ENCODE measurements around the gene PTPRM. TPM values are rescaled to one million over a fixed set of nuclear protein-coding genes. Genes with fewer than 3 reads are reported as not detected.

The PTPRM gene
- total RNA-seq, 1 experiment from 2014 or later = 100.0 TPM

GRCh38 chr18:8358033-8358765 is 791.1 kb downstream of the PTPRM start:
- no peak overlapping the region for H3K4me3 Mint-ChIP-seq (ENCODE audit: unreplicated experiment)
- DNase-seq = no peak
- BruUV-seq (replicated peaks) = no TSS peak
- intact Hi-C loops (cut with micrococcal nuclease; ENCODE audit: unreplicated experiment) = no loop called here
- CTCF ChIA-PET = no interaction called here
- peaks cover 5% of the 10 kb centered on the region for H3K4me1 Mint-ChIP-seq (ENCODE audit: low read depth, unreplicated experiment)
- no peaks in the 10 kb centered on the region for H3K9me3 ChIP-seq
- no peaks in the 10 kb centered on the region for H3K27me3 Mint-ChIP-seq (ENCODE audit: insufficient read depth, unreplicated experiment)
- no peak for TF ChIP-seq CTCF (IDR thresholded peaks at IDR 0.05; ENCODE audit: insufficient read depth in 1 of 2, low read depth in 1 of 2, low read length in 1 of 2, severe bottlenecking in 1 of 2, unreplicated experiment in 1 of 2)
- POLR2A ChIA-PET = no interaction called here
- peaks cover 12% of the 10 kb centered on the region for H3K36me3 Mint-ChIP-seq (ENCODE audit: insufficient read depth, unreplicated experiment)
- no peak overlapping the region for H3K4me3 ChIP-seq (ENCODE audit: low read depth, low read length)
- no peaks in the 10 kb centered on the region; the same call in none of the 2 replicates for H3K36me3 ChIP-seq (ENCODE audit: control insufficient read depth, insufficient read depth, low read length)
- no peak overlapping the region for H3K27ac Mint-ChIP-seq (ENCODE audit: unreplicated experiment)
- peaks cover 14% of the 10 kb centered on the region; the same call in 1 of the 2 replicates for H3K4me1 ChIP-seq
- no peaks in the 10 kb centered on the region for H3K27me3 ChIP-seq (replicated peaks; ENCODE audit: control insufficient read depth, insufficient read depth, low read length)
- no peaks in the 10 kb centered on the region for H3K9me3 Mint-ChIP-seq (ENCODE audit: unreplicated experiment)

GRCh38 chr18:8359076-8359475 is 792.0 kb downstream of the PTPRM start:
- H3K4me3 Mint-ChIP-seq (ENCODE audit: unreplicated experiment) = no peak overlapping the region
- POLR2A ChIA-PET = no interaction called here

GRCh38 chr18:8359481-8359880 is 792.4 kb downstream of the PTPRM start:
- H3K4me1 Mint-ChIP-seq (ENCODE audit: low read depth, unreplicated experiment) = no peaks in the 10 kb centered on the region
- no peaks in the 10 kb centered on the region; the same call in 1 of the 2 replicates for H3K36me3 ChIP-seq (ENCODE audit: control insufficient read depth, insufficient read depth, low read length)
- ChIA-PET POLR2A (no interaction called here), CTCF (interaction anchor here (0.7 kb wide), 1 partner anchor 64 kb away, joined by 3 read pairs; no protein-coding TSS in a partner anchor)
- intact Hi-C loops (cut with micrococcal nuclease; ENCODE audit: unreplicated experiment) = no loop called here
- no peaks in the 10 kb centered on the region for H3K27me3 Mint-ChIP-seq (ENCODE audit: insufficient read depth, unreplicated experiment)
- no peak overlapping the region for H3K4me3 Mint-ChIP-seq (ENCODE audit: unreplicated experiment)
- H3K9me3 Mint-ChIP-seq (ENCODE audit: unreplicated experiment) = no peaks in the 10 kb centered on the region
- no peak overlapping the region for H3K27ac Mint-ChIP-seq (ENCODE audit: unreplicated experiment)
- no peak for DNase-seq
- no peak overlapping the region for H3K4me3 ChIP-seq (ENCODE audit: low read depth, low read length)
- 0 out of 2 replicates have a peak, but pooled peaks cover 4% of the 10 kb centered on the region for H3K4me1 ChIP-seq
- H3K9me3 ChIP-seq = no peaks in the 10 kb centered on the region
- no TSS peak for BruUV-seq (replicated peaks)
- TF ChIP-seq CTCF (IDR thresholded peaks at IDR 0.05; ENCODE audit: insufficient read depth in 1 of 2, low read depth in 1 of 2, low read length in 1 of 2, severe bottlenecking in 1 of 2, unreplicated experiment in 1 of 2) = no peak
- peaks cover 12% of the 10 kb centered on the region for H3K36me3 Mint-ChIP-seq (ENCODE audit: insufficient read depth, unreplicated experiment)
- no peaks in the 10 kb centered on the region for H3K27me3 ChIP-seq (replicated peaks; ENCODE audit: control insufficient read depth, insufficient read depth, low read length)

More at GRCh38 chr18:8359076-8359475, 792.0 kb downstream of the PTPRM start:
- H3K4me3 ChIP-seq (ENCODE audit: low read depth, low read length) = no peak overlapping the region
- H3K36me3 ChIP-seq (ENCODE audit: control insufficient read depth, insufficient read depth, low read length) = no peaks in the 10 kb centered on the region; the same call in 1 of the 2 replicates
- CTCF ChIA-PET = interaction anchor here (0.7 kb wide), 1 partner anchor 65 kb away, joined by 3 read pairs; no protein-coding TSS in a partner anchor
- no peaks in the 10 kb centered on the region for H3K9me3 ChIP-seq
- no peaks in the 10 kb centered on the region for H3K27me3 ChIP-seq (replicated peaks; ENCODE audit: control insufficient read depth, insufficient read depth, low read length)
- DNase-seq = no peak
- intact Hi-C loops (cut with micrococcal nuclease; ENCODE audit: unreplicated experiment) = no loop called here
- H3K9me3 Mint-ChIP-seq (ENCODE audit: unreplicated experiment) = no peaks in the 10 kb centered on the region
- TF ChIP-seq CTCF (IDR thresholded peaks at IDR 0.05; ENCODE audit: insufficient read depth in 1 of 2, low read depth in 1 of 2, low read length in 1 of 2, severe bottlenecking in 1 of 2, unreplicated experiment in 1 of 2) = no peak
- no peaks in the 10 kb centered on the region for H3K4me1 Mint-ChIP-seq (ENCODE audit: low read depth, unreplicated experiment)
- peaks cover 12% of the 10 kb centered on the region for H3K36me3 Mint-ChIP-seq (ENCODE audit: insufficient read depth, unreplicated experiment)
- no peak overlapping the region for H3K27ac Mint-ChIP-seq (ENCODE audit: unreplicated experiment)
- H3K4me1 ChIP-seq = peaks cover 8% of the 10 kb centered on the region; the same call in 1 of the 2 replicates
- H3K27me3 Mint-ChIP-seq (ENCODE audit: insufficient read depth, unreplicated experiment) = no peaks in the 10 kb centered on the region
- no TSS peak for BruUV-seq (replicated peaks)

Data from Caco-2 (cell line).